NCI-H2081 (cell line): Measurements from ENCODE around the gene C16orf95.
"Not testable (repeated sequence)": the region's sequence is repeated elsewhere in the genome, so short reads cannot be mapped to it uniquely, and the experiment has no call there.

Experiments used
- DNase-seq, 2 experiments: peaks; one replicate each; lab custom pipeline; 2025; lab: John Stamatoyannopoulos, UW

The C16orf95 gene

GRCh38 chr16:87286839-87287626 is 30.2 kb downstream of the C16orf95 start:
- no peak for DNase-seq

GRCh38 chr16:87284183-87284582 is 33.0 kb downstream of the C16orf95 start:
- DNase-seq: no peak

GRCh38 chr16:87279094-87279658 is 38.0 kb downstream of the C16orf95 start:
- no peak for DNase-seq

- peak; percentile 3 to 5 for DNase-seq
Observed at GRCh38 chr16:87278191-87279093, 38.8 kb downstream of the C16orf95 start.

GRCh38 chr16:87276924-87277323 is 40.3 kb downstream of the C16orf95 start:
- no peak for DNase-seq

- no peak for DNase-seq
Observed at GRCh38 chr16:87276091-87276701, 41.0 kb downstream of the C16orf95 start.

- DNase-seq: no peak
Observed at GRCh38 chr16:87274794-87275193, 42.4 kb downstream of the C16orf95 start.

GRCh38 chr16:87273471-87274030 is 43.6 kb downstream of the C16orf95 start:
- DNase-seq: no peak

- DNase-seq: no peak
Observed at GRCh38 chr16:87271256-87271655, 45.9 kb downstream of the C16orf95 start.

GRCh38 chr16:87267566-87267965 is 49.6 kb downstream of the C16orf95 start:
- DNase-seq: no peak

- DNase-seq: no peak
Observed at GRCh38 chr16:87266846-87267245, 50.3 kb downstream of the C16orf95 start.

GRCh38 chr16:87265261-87265660 is 51.9 kb downstream of the C16orf95 start:
- DNase-seq: no peak

GRCh38 chr16:87264634-87265033 is 52.6 kb downstream of the C16orf95 start:
- no peak for DNase-seq

GRCh38 chr16:87263418-87264052 is 53.7 kb downstream of the C16orf95 start:
- DNase-seq: no peak

GRCh38 chr16:87259431-87259830 is 57.8 kb downstream of the C16orf95 start:
- no peak for DNase-seq

- DNase-seq: not testable (repeated sequence)
Observed at GRCh38 chr16:87258653-87259052, 58.5 kb downstream of the C16orf95 start.

GRCh38 chr16:87255866-87256265 is 61.3 kb downstream of the C16orf95 start:
- DNase-seq: no peak

GRCh38 chr16:87254734-87255133 is 62.5 kb downstream of the C16orf95 start:
- no peak for DNase-seq

- no peak for DNase-seq
Observed at GRCh38 chr16:87254296-87254695, 62.9 kb downstream of the C16orf95 start.

GRCh38 chr16:87253536-87253935 is 63.7 kb downstream of the C16orf95 start:
- DNase-seq: no peak
